Caki2 (cell line): ENCODE measurements around the gene PLK5. TPM values are rescaled to one million over a fixed set of nuclear protein-coding genes. Genes with fewer than 3 reads are reported as not detected.

ENCODE experiments used
- DNase-seq: peaks from one replicate; pipeline ENCODE4 v3.0.0-alpha.2; 2015; ENCODE audit warnings: low read depth
- in situ Hi-C: cut with HindIII; loops from 2 replicates; pipeline ENCODE4 v1.10.0; 2016; ENCODE audit warnings: low sequenced_read_pairs, low pct_unique_long_range_greater_than_20kb, mixed read lengths
- total RNA-seq: library from RNA; depleted of rRNA; stranded (reverse); fragments of >200 nt; shearing (Covaris generic); gene quantifications from 2 replicates; pipeline ENCODE4 v1.2.3, GENCODE V29; 2014; ENCODE audit warnings: low replicate concordance

Gene PLK5
- total RNA-seq, 1 experiment from 2014 or later: not detected

GRCh38 chr19:1566392-1567115 is 42.7 kb downstream of the PLK5 start:
- DNase-seq: peak; percentile 76
- in situ Hi-C loops: no loop called here

GRCh38 chr19:1567116-1567847 is 43.4 kb downstream of the PLK5 start:
- DNase-seq: peak; percentile 27
- in situ Hi-C loops: no loop called here

- DNase-seq: no peak
- in situ Hi-C loops: no loop called here
These were observed 44.0 kb downstream of the PLK5 start for GRCh38 chr19:1567848-1568227.

GRCh38 chr19:1568320-1569019 is 44.6 kb downstream of the PLK5 start, which contains the start of gene MEX3D:
TSS of gene MEX3D (minus strand) at chr19:1568325. CDS start at chr19:1568058, 267 bp downstream.
- peak; percentile 18 for DNase-seq

GRCh38 chr19:1569997-1570396 is 46.1 kb downstream of the PLK5 start:
- no peak for DNase-seq
- in situ Hi-C loops: no loop called here

More at GRCh38 chr19:1568320-1569019, 44.6 kb downstream of the PLK5 start, which contains the start of gene MEX3D:
- in situ Hi-C loops: no loop called here

GRCh38 chr19:1570836-1571235 is 47.0 kb downstream of the PLK5 start:
- DNase-seq: no peak
- in situ Hi-C loops: no loop called here

GRCh38 chr19:1571358-1571757 is 47.5 kb downstream of the PLK5 start:
- no peak for DNase-seq
- in situ Hi-C loops: no loop called here

- DNase-seq: no peak
- in situ Hi-C loops: no loop called here
These were observed 48.9 kb downstream of the PLK5 start for GRCh38 chr19:1572795-1573194.

GRCh38 chr19:1574354-1575136 is 50.7 kb downstream of the PLK5 start:
- in situ Hi-C loops: no loop called here
- DNase-seq: no peak

GRCh38 chr19:1575323-1576241 is 51.7 kb downstream of the PLK5 start:
- no peak for DNase-seq
- in situ Hi-C loops: no loop called here

GRCh38 chr19:1576242-1577089 is 52.6 kb downstream of the PLK5 start:
- DNase-seq: no peak
- in situ Hi-C loops: no loop called here

- in situ Hi-C loops: no loop called here
These were observed 53.4 kb downstream of the PLK5 start for GRCh38 chr19:1577090-1577928.

GRCh38 chr19:1577929-1578618 is 54.2 kb downstream of the PLK5 start:
- no peak for DNase-seq
- in situ Hi-C loops: no loop called here

More at GRCh38 chr19:1577090-1577928, 53.4 kb downstream of the PLK5 start:
- no peak for DNase-seq

- DNase-seq: no peak
- in situ Hi-C loops: no loop called here
These were observed 55.3 kb downstream of the PLK5 start for GRCh38 chr19:1579222-1579621.

GRCh38 chr19:1580382-1580781 is 56.5 kb downstream of the PLK5 start:
- in situ Hi-C loops: no loop called here
- no peak for DNase-seq
